ENCODE data around the gene TBRG4. TPM values are rescaled to one million over a fixed set of nuclear protein-coding genes. Genes with fewer than 3 reads are reported as not detected.
A peak's percentile ranks its signal among the peaks of the same experiment; 100 is the strongest.

Gene TBRG4
- polyA plus RNA-seq, 6 donors from 2014 or later, result 26.5 to 49.9 (median 40.6) TPM

GRCh38 chr7:45088146-45088701, 23.3 kb downstream of the TBRG4 start:
- Mint-ChIP-seq H3K4me1 (peaks cover 8 to 14% (median 9%) of the 10 kb centered on the region in 3 donors), H3K36me3 (no peaks in the 10 kb centered on the region), H3K27me3 (peaks cover 6 to 23% (median 7%) of the 10 kb centered on the region in 3 donors), H3K27ac (no peak overlapping the region), H3K4me3 (peak overlapping the region in 7 of 8 donors; percentile 49 to 83 (median 71)), H3K9me3 (peaks cover 0 to 9% (median 6%) of the 10 kb centered on the region in 7 donors)
- DNase-seq, result no peak
- ATAC-seq (ENCODE audit: low read depth in 2 of 2), result no peak

GRCh38 chr7:45087301-45088145, 24.0 kb downstream of the TBRG4 start:
- H3K36me3 Mint-ChIP-seq, result no peaks in the 10 kb centered on the region
- H3K9me3 Mint-ChIP-seq, result peaks cover 0 to 3% (median under 1%) of the 10 kb centered on the region in 7 donors
- H3K4me3 Mint-ChIP-seq, result peak overlapping the region in 6 of 8 donors; percentile 49 to 83 (median 70)
- peaks cover 6 to 23% (median 7%) of the 10 kb centered on the region in 3 donors for H3K27me3 Mint-ChIP-seq
- no peak overlapping the region for H3K27ac Mint-ChIP-seq
- peaks cover 8 to 14% (median 9%) of the 10 kb centered on the region in 3 donors for H3K4me1 Mint-ChIP-seq
- DNase-seq (no peak), ATAC-seq (ENCODE audit: low read depth in 2 of 2) (no peak)

GRCh38 chr7:45086331-45087065, 25.0 kb downstream of the TBRG4 start:
- H3K9me3 Mint-ChIP-seq, result no peaks in the 10 kb centered on the region
- H3K36me3 Mint-ChIP-seq, result no peaks in the 10 kb centered on the region
- peaks cover 8 to 14% (median 9%) of the 10 kb centered on the region in 3 donors for H3K4me1 Mint-ChIP-seq
- peak overlapping the region in 1 of 6 donors; percentile 19 for H3K27ac Mint-ChIP-seq
- no peak for ATAC-seq (ENCODE audit: low read depth in 2 of 2)
- peaks cover 6 to 23% (median 7%) of the 10 kb centered on the region in 3 donors for H3K27me3 Mint-ChIP-seq
- no peak for DNase-seq
- H3K4me3 Mint-ChIP-seq, result peak overlapping the region in 1 of 8 donors; percentile 29

GRCh38 chr7:45085619-45086200, 25.8 kb downstream of the TBRG4 start:
- DNase-seq (no peak), ATAC-seq (ENCODE audit: low read depth in 2 of 2) (no peak)
- H3K27me3 Mint-ChIP-seq, result peaks cover 6 to 23% (median 7%) of the 10 kb centered on the region in 3 donors
- H3K36me3 Mint-ChIP-seq, result no peaks in the 10 kb centered on the region
- H3K4me3 Mint-ChIP-seq, result no peak overlapping the region
- H3K9me3 Mint-ChIP-seq, result no peaks in the 10 kb centered on the region
- H3K4me1 Mint-ChIP-seq, result peaks cover 8 to 14% (median 9%) of the 10 kb centered on the region in 3 donors
- peak overlapping the region in 1 of 6 donors; percentile 69 for H3K27ac Mint-ChIP-seq

- Mint-ChIP-seq H3K27me3 (peaks cover 6 to 23% (median 7%) of the 10 kb centered on the region in 3 donors), H3K36me3 (no peaks in the 10 kb centered on the region), H3K9me3 (no peaks in the 10 kb centered on the region), H3K4me3 (no peak overlapping the region), H3K27ac (no peak overlapping the region), H3K4me1 (peaks cover 9 to 14% (median 10%) of the 10 kb centered on the region in 3 donors)
- ATAC-seq (ENCODE audit: low read depth in 2 of 2) (no peak), DNase-seq (no peak)
These were observed 26.4 kb downstream of the TBRG4 start for GRCh38 chr7:45084901-45085618.

- peaks cover 7 to 12% (median 9%) of the 10 kb centered on the region in 3 donors for H3K4me1 Mint-ChIP-seq
- no peaks in the 10 kb centered on the region for H3K36me3 Mint-ChIP-seq
- no peak overlapping the region for H3K4me3 Mint-ChIP-seq
- DNase-seq, result no peak
- no peak for ATAC-seq (ENCODE audit: low read depth in 2 of 2)
- H3K27me3 Mint-ChIP-seq, result peaks cover 0 to 17% (median 2%) of the 10 kb centered on the region in 3 donors
- peak overlapping the region in 1 of 6 donors; percentile 52 for H3K27ac Mint-ChIP-seq
- H3K9me3 Mint-ChIP-seq, result no peaks in the 10 kb centered on the region
These were observed 27.2 kb downstream of the TBRG4 start for GRCh38 chr7:45084336-45084735.

- DNase-seq, result no peak
- no peak for ATAC-seq (ENCODE audit: low read depth in 2 of 2)
- no peaks in the 10 kb centered on the region for H3K36me3 Mint-ChIP-seq
- peak overlapping the region in 1 of 8 donors; percentile 35 for H3K4me3 Mint-ChIP-seq
- H3K27me3 Mint-ChIP-seq, result peaks cover 0 to 9% (median 0%) of the 10 kb centered on the region in 3 donors
- peaks cover 5 to 19% (median 16%) of the 10 kb centered on the region in 3 donors for H3K4me1 Mint-ChIP-seq
- no peaks in the 10 kb centered on the region for H3K9me3 Mint-ChIP-seq
- peak overlapping the region in 2 of 6 donors; percentile 38 to 44 for H3K27ac Mint-ChIP-seq
These were observed 28.6 kb downstream of the TBRG4 start for GRCh38 chr7:45082831-45083331.

GRCh38 chr7:45082031-45082830, 29.3 kb downstream of the TBRG4 start:
- Mint-ChIP-seq H3K27ac (peak overlapping the region in 2 of 6 donors; percentile 65 to 90), H3K9me3 (no peaks in the 10 kb centered on the region), H3K27me3 (peaks cover 0 to 7% (median 0%) of the 10 kb centered on the region in 3 donors), H3K4me1 (peaks cover 4 to 21% (median 19%) of the 10 kb centered on the region in 3 donors), H3K4me3 (no peak overlapping the region), H3K36me3 (no peaks in the 10 kb centered on the region)
- DNase-seq (no peak), ATAC-seq (ENCODE audit: low read depth in 2 of 2) (no peak)

GRCh38 chr7:45081670-45081974, 29.9 kb downstream of the TBRG4 start:
- no peak for DNase-seq
- H3K36me3 Mint-ChIP-seq, result no peaks in the 10 kb centered on the region
- H3K4me1 Mint-ChIP-seq, result peaks cover 4 to 21% (median 19%) of the 10 kb centered on the region in 3 donors
- H3K9me3 Mint-ChIP-seq, result no peaks in the 10 kb centered on the region
- H3K27me3 Mint-ChIP-seq, result peaks cover 0 to under 1% (median 0%) of the 10 kb centered on the region in 3 donors
- H3K4me3 Mint-ChIP-seq, result no peak overlapping the region
- no peak for ATAC-seq (ENCODE audit: low read depth in 2 of 2)
- H3K27ac Mint-ChIP-seq, result peak overlapping the region in 2 of 6 donors; percentile 58 to 65

- no peak for DNase-seq
- Mint-ChIP-seq H3K27me3 (no peaks in the 10 kb centered on the region), H3K27ac (peak overlapping the region in 3 of 6 donors; percentile 58 to 78 (median 65)), H3K4me1 (peaks cover 4 to 21% (median 19%) of the 10 kb centered on the region in 3 donors), H3K36me3 (no peaks in the 10 kb centered on the region), H3K4me3 (no peak overlapping the region), H3K9me3 (no peaks in the 10 kb centered on the region)
- ATAC-seq (ENCODE audit: low read depth in 2 of 2), result no peak
These were observed 30.4 kb downstream of the TBRG4 start for GRCh38 chr7:45080958-45081669.

- peaks cover 0 to 4% of the 10 kb centered on the region in 2 donors for H3K36me3 Mint-ChIP-seq
- H3K4me3 Mint-ChIP-seq, result no peak overlapping the region
- ATAC-seq (ENCODE audit: low read depth in 2 of 2), result no peak
- no peak for DNase-seq
- peak overlapping the region in 5 of 6 donors; percentile 9 to 86 (median 65) for H3K27ac Mint-ChIP-seq
- H3K27me3 Mint-ChIP-seq, result no peaks in the 10 kb centered on the region
- no peaks in the 10 kb centered on the region for H3K9me3 Mint-ChIP-seq
- peaks cover 4 to 22% (median 19%) of the 10 kb centered on the region in 3 donors for H3K4me1 Mint-ChIP-seq
These were observed 31.1 kb downstream of the TBRG4 start for GRCh38 chr7:45080265-45080957.
